22Rv1 (cell line): Measurements from ENCODE around the gene IDH2.

ENCODE experiments used
- CTCF ChIP-seq: fragments of 450-650 bp; IDR thresholded peaks from 2 replicates; pipeline ENCODE4 v1.5.1; 2017; ENCODE audit warnings: mild to moderate bottlenecking
- ZFX ChIP-seq: fragments of 450-650 bp; IDR thresholded peaks from 2 replicates; pipeline ENCODE4 v1.6.1; 2017; ENCODE audit warnings: antibody characterized with exemption, borderline replicate concordance

GRCh38 chr15:90074916-90075315, 27.4 kb downstream of the IDH2 start:
- TF ChIP-seq CTCF (no peak), ZFX (no peak)
